GM23248 (cell line): Measurements from ENCODE around the gene TLR9.

ENCODE experiments used
- EZH2 ChIP-seq: fragments of 200-600 bp; sonication (generic); IDR thresholded peaks from 2 replicates; pipeline ENCODE4 v1.6.1; 2018; ENCODE audit warnings: antibody characterized with exemption, mild to moderate bottlenecking; ENCODE audit not compliant: insufficient read depth, poor library complexity, severe bottlenecking
- EZH2phosphoT487 ChIP-seq: fragments of 200-600 bp; sonication (generic); IDR thresholded peaks from 2 replicates; pipeline ENCODE4 v1.6.1; 2018; ENCODE audit warnings: antibody characterized with exemption, moderate library complexity, mild to moderate bottlenecking, low read depth; ENCODE audit not compliant: insufficient read depth

- TF ChIP-seq EZH2phosphoT487 (no peak), EZH2 (no peak)
Observed at GRCh38 chr3:52262447-52262846, 37.0 kb upstream of the TLR9 start.
